ENCODE results near the gene TIPRL.
A peak's percentile ranks its signal among the peaks of the same experiment; 100 is the strongest.
"Not testable (repeated sequence)": the region's sequence is repeated elsewhere in the genome, so short reads cannot be mapped to it uniquely, and the experiment has no call there.

Gene TIPRL

DNA sequence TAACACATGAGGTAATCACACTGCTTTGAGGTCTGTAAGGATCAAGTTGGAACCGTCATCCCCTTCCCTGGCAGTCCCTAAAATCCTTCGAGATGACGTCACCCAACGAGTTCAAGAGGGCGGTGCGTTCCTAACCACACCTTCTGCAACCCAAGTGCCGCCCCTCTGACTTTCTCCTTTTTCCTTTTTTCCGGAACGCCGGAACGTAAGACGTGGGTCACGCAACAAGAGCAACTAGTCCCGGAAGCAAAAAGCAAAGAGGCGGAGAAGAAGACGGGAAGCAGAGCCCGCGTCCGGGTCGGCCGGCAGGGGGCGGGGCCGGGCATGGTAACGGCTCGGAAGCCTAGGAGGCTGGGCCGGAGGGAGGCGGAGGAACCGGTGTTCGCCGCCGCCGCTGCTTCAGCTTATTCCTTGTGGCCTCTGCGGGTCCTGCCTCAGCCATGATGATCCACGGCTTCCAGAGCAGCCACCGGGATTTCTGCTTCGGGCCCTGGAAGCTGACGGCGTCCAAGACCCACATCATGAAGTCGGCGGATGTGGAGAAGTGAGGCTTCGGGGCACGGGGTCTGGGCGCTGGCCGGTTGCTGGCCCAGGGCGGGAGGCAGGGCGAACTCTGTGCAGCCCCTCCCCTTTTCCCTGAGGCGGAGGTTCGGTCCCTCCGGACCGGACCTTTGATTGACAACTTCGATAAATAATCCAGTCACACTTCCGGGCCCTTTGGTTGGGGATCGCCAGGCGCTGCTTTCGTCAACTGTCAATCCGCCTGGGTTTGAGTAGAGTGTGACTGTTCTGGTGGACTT, at the start of gene TIPRL:
Gene TIPRL (plus strand): TSS at position 325 of the 800 bp plus-strand sequence. CDS start 116 bp downstream, at position 441.
- DNase-seq = peak; percentile 98

DNA sequence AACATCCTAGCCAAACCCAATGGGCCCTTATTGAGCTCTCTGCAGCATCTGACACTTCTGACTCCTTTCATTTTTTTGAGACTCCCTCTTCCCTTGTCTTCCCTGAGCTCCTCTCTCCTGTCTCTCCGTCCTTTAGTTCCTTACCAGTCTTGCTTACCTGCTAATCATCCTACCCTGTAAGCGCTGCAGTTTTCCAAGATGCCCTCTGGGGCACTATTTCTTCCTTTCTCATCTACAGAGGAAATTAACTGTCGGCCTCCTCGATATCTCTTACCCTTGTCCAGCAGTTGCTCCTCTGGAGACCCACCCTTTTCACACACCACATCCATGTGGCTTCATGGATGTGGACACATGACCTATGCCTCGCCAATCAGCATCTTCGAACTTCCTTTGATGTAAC, 48.8 kb upstream of the TIPRL start:
- no peak for DNase-seq

DNA sequence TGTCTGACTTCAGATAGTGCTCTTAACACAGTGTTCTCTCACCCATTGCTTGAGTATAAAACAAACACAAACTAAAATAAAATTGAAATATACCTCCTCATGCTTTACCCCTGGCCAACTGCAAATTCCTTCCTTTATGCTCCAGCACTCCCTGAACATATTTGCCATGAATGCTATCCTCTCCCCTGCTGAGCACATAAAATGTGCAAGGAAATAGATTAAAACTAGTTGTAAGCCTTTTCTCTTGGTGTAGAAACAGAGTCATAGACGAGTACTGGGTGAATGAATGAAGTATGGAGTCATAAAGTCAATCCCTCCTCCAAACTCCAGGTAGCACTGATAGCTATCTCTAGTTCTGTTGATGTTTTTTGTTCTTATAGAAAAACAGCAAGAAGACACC, 44.6 kb upstream of the TIPRL start:
- DNase-seq = no peak

DNA sequence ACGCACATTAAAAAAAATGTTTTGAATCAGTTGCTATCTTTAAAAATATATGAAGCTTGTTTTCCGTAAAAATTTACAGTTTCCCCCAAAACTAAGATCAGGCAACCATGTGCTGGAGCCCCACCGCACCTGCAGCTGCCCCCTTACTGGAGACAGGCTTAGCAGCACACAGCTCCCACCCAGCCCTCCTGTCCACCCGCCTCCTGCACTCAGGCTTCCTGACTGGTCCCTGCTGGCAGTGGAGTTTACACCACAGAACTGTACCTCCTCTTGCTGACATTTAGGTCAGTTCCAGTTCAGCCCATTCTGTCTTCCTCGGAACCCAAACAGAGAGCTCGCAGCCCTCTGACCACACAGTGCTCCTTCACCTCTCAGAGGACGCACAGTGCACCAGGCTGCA, 44.1 kb upstream of the TIPRL start:
- no peak for DNase-seq

DNA sequence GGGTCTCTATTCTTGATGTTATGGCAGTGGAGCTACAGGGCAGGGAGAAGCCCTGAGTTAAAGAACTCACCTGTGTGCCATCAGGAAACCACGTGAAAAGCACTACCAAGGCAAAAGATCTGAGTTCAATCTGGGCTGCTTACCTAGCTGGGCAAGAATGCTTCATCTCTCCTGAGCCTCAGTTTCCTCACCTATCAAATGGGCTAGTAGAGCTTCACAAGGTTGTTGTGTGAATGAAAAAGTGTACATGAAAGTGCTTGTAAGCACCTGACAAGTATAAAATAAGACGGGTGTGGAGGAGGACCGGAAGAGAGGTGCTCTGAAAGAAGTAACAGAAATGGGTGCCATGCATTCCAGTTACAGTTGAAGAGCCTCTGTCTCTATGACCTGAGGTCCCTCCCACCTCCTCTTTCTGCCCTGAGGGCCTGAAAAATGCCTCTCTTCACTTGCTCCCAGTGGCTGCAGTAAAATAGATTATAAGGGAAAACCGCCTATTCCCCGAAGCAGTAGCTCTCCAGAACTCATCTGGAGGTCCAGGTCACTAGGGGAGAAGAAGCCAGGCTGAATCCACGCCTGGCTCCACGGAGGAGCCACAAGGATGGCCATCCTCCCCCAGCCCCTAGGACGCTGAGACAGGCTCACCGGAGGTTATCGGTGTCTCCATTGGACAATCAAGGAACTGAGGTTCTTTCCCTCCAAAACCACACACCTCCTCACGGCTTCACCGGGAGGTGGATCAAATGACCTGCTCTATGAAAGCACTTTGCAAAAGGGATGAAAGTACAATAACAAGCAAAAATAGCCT, 43.4 kb upstream of the TIPRL start:
- DNase-seq = no peak

DNA sequence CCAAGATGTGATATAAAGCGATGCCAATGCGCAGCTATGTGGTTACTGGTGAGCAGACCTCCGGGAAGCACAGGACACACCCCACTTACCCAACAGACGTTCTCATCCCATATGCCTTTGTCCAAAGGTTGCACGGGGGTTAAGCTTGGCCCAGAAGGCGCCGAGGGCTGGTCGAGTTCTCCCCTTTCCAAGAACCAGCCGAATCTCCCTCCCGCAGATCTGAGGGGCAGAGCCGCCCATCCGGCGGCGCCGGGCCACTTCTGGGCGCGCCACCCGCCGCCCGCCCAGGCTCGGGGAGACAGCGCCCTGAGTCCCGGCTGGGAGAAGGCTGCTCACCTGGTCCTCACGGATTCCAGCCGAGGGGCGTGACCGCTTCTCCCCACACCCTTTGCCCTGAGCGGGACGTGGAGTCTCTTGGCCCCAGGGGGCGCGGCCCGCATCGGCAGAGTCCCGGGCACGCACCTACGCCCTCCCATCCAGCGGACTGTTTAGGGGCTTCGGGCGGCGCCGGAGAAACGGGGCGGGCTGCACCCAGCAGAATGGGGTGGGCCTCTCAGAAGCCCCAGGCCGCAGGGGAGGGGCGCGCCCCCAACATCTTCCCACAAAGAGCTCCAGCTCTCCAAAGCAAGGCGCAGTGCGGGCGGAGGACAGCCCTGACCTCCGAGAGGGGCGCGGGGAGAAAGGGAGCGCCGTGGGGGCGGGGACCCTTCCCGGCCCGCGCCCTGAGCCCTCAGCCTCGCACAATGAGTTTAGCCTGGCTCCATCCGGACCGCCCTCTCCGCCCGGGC, 42.6 kb upstream of the TIPRL start:
- no peak for DNase-seq

DNA sequence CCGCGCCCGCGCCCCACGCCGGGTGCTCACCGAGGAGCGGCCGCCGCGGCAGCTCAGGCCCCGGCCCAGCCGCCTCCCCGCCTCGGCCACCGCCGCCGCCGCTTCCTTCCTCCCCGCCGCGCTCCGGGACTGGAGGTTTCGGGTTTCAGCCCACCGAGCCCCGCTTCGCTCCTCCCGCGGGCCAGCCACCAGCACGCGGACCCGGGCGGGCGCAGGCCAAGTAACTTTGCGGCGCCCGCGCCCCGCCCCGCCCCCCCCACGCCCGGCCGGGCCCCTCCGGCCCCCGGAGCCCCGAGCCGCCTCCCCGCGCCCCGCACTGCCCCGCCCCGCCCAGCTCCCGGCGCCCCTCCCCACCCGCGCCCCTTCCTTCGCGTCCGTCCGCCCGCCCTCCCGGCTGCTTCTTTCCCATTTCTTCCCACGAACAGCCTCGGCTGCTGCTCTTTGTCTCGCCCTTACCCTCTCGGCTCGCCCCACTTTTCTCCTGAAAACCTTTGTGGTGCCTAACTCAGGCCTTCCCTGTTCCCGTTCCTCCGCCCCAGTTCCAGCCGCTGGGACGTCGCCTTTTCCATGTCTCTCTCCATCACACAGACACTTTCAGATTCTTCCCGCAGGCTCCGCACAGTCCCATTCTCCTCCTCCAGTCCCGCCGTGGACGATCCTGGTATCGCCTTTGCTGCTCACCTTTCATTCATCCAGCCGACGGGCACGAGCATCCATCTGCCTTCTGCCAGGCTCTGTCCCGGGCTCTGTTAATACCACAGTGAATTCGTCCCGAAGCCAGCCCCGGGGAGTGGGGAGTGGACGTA, 41.9 kb upstream of the TIPRL start, which contains the start of gene GPR161:
Gene GPR161 (minus strand): TSS at position 222 of the 806 bp plus-strand sequence. CDS start 32,080 bp downstream, outside the sequence.
- DNase-seq = peak; percentile 9

DNA sequence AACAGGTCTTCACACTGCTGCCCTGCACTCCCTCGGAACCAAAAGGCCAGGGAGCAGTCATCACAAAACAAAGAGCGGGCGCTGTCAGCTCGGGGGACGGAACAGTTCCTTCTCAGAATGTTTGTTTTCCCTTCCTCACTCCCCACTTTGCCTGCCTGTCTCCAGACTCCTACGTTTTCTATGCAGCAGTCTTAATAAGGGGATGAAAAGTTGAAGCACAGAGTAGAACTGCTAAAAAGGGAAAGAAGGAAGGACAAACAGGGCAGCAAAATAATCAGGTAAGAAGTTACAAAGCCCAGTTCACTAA, 41.3 kb upstream of the TIPRL start:
- no peak for DNase-seq

DNA sequence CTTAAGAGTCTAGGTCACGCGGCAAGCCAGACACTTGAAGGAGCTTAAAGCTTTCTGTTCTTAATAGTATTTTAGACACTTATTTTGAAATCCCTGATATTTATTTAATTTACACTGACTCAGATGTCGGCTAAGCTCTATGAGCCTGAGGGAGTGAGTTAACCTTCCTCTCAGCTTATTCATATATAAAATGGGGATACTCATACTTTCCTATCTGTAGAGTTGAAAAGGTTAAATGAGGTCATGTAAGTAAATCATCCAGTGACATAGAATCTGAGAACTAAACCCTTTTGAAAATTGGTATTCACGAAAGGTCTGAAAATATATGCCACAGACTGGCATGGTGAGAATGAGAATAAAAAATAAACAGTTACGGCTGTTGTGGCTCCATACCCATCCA, 40.6 kb upstream of the TIPRL start:
- no peak for DNase-seq

DNA sequence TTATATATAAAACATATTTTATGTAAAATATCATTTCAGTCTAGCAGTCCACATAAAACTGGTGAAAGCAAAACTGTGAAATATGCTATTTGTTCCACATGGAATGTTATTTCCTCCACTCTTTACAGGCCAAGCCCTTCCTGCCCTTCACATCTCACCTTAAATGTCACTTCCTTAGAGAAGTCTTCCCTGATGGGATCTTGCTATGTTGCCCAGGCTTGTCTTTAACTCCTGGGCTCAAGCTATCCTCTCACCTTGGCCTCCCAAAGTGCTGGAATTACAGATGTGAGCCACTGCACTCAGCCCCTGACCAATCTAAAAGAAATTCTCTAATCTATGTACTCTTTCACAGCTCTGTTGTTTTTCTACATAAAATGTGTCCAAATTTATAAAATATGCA, 39.7 kb upstream of the TIPRL start:
- DNase-seq = no peak

DNA sequence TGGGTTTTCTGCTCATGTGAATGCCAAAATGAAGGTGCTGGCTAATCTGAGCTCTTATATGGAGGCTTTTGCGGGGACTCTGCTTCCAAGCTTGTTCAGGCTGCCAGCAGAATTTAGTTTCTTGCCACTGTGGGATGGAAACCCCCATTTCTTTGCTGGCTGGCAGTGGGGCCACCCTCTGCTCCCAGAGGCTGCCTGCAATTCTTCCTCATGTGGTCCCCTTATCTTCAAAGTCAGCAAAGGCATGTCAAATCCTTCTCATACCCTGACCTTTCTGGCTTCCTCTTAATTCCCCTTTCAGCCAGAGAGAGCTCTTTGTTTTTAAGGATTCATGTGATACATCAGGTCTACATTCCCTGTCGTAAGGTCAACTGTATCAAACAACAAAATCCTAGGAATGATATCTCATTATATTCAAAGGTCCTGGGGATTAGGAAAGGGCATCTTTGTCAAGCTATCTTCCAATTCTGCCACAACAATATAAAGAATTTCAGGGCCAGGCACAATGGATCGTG, 36.8 kb upstream of the TIPRL start:
- DNase-seq = no peak

DNA sequence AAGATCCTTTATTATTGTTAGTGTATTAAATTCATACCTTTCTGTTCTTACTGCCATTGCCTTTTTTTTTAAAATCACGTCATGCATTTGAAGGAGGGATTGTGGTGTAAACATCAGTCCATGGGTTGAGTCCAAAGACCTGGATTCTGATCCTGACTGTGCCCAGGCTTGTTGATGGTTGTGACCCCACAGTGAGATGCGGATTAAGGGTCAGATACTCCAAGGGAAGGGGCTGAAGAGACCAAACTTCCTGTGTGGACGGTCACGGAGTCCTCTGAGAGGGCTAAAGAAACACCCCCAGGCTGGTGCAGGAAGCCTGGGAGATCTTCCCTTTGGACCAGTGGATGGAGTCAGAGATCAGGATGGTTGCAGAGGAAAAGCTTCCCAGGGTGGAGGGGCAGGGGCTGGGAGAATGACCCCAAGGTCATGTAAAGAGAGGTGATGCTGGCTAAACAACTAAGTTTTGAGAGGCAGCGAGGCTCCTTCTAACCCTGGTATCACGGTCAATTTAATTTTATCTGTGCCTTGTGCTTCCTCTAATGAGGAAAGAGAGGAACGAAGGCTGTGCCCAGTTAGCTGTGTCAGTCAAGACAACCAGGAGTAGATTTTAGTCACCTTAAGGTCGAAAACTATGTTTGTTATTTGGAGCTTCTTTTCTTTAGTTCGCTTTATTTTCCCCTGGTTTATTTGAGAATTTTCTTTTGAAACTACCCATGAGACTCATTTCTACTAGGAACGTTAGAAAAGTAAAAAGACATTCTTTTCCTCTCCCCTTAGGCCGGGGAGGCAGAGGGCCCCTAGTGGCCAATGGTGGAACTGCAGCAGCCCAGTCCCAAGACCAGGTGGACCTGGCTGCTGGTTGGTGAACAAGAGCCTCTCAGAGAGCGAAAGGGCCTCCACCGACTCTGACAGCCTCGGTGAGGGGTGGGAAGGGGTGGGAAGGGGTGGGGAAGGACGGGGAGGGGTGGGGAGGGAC, 33.3 kb upstream of the TIPRL start:
- peak; percentile 85 for DNase-seq

DNA sequence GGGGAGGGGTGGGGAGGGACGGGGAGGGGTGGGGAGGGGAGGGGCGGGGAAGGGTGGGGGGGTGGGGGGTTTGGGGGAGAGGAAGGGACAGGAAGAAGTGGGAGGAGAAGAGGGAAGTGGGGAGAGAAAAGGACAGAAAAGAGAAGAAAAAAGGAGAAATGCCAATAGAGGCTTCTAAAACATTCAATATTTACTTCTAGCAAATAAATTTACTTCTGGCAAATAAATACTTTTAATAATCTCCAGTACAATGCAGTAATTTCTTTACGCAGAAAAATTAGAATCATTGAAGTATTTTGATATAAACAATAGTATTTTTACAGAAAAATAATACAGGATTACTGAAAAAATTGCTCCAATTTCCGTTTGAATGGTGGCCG, 32.6 kb upstream of the TIPRL start:
- no peak for DNase-seq

DNA sequence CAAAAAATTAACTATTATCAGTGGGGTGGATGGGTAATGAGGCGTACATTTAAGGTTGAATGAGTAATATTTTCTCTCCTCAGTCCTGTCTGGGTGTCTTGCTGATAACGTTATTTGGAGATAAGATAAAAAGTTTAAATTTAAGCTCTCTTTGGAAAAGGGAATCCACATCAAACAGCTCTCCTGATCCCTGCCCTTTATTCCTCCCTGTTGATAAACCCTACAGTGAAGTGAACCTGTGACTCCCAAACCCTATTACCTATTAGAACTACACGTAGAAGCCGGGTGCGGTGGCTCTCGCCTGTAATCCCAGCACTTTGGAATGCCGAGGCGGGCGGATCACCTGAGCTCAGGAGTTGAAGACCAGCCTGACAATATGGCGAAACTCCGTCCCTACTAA, 32.1 kb upstream of the TIPRL start:
- no peak for DNase-seq

DNA sequence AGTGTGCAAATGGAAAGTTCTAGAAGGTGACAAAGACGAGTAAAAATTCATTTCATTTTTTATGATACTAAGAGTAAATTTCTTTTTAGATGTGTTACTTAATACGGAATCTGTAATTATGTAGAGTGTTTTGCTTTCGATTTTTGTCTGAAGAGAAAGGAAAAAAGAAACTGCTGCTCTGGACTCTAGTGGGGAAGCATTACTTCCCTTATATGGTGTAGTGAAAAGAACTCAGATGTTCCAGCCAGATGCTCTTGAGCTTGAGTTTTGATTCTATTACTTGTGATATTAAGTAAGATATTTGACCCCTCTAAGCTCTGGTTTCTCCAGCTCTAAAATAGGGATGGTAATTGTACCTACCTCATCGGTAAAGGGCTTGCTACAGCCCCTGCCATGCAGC, 29.8 kb upstream of the TIPRL start:
- no peak for DNase-seq

DNA sequence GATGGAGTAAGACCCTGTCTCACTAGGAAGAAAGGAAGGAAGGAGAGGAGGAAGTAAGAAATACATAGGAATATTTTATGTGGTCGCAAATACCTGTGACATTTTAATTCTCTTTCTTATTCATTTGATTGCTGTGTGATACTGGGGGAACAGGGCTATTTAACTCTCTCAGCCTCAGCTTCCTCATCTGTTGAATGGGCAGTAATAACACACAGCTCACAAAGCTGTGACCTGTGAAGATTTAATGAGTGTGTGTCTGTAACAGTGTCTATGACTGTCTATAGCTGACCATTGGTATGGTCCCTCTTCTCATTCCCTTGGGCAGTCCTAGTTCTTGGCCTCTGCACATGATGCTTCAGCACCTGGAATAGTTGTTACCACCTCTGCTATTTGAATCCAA, 28.5 kb upstream of the TIPRL start:
- no peak for DNase-seq

DNA sequence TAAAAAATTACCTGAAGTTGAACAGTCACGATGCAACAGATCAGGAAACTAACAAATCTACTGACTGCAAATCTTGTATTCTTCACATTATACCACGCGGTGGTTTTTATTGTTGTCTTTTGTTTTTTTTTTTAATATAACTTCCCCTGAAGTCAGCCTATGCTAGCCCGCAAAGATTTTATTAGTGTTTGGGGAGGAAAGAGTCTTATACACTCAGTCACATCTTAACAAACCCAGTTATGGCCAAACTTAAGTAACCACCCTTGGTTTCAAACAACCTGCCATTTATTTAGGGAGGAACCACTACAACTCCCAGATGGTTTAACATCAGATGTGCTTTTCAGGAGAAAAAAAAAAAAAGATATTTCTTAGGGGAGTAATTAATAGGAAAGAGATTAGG, 26.8 kb upstream of the TIPRL start:
- DNase-seq = no peak

DNA sequence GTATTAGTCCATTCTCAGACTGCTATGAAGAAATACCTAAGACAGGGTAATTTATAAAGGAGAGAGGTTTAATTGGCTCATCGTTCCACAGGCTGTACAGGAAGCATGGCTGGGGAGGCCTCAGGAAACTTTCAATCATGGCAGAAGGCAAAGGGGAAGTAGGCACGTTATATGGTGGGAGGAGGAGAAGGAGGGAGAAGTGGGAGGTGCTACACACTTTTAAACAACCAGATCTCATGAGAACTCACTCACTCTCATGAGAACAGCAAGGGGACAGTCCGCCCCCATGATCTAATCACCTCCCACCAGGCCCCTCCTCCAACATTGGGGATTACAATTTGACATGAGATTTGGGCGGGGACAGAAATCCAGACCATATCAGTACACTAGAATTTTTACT, 24.1 kb upstream of the TIPRL start:
- DNase-seq = not testable (repeated sequence)

DNA sequence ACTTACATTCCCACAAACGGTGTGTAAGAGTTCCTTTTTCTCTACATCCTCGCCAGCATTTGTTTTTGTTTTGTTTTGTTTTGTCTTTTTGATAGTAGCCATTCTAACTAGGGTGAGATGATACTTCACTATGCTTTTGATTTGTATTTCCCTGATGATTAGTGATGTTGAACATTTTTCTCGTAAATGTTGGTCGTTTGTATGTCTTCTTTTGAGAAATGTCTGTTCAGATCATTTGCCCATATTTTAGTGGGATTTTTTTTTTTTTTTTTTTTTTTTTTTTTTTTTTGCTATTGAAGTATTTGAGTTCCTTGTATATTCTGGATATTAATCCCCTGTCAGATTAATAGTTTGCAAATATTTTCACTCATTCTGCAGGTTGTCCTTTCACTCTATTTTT, 22.9 kb upstream of the TIPRL start:
- DNase-seq = no peak

DNA sequence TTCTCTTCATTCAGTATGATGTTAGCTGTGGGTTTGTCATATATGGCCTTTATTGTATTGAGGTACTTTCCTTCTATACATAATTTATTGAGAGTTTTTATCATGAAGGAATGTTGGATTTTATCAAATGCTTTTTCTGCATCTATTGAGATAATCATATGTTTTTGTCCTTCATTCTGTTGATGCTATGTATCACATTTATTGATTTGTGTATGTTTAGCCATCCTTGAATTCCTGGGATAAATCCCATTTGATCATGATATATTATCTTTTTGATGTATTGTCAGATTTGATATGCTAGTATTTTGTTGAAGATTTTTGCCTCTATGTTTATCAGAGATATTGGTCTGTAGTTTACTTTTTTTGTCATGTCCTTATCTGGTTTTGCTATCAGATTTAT, 21.1 kb upstream of the TIPRL start:
- no peak for DNase-seq

DNA sequence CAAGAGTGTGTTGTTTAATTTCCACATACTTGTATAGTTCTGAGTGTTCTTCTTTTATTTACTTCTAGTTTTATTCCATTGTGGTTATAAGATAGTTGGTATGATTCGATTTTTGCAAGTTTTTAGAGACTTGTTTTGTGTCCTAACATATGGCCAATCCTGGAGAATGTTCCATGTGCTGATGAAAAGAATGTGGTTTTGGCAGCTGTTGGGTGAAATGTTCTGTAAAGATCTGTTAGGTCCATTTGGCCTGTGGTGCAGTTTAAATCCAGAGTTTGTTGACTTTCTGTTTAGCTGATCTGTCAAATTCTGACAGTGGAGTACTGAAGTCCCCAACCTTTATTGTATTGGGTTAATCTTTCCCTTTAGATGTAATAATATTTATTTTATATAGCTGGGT, 19.5 kb upstream of the TIPRL start:
- DNase-seq = no peak

Measured in activated CD4-positive, alpha-beta T cell treated with anti-CD3 and anti-CD28 coated beads, Interleukin-10, Interleukin-2, amounts not matched to agents 100 ng/mL and 50 ng/mL, durations not matched to agents 16 hours and 8 hours (primary cell).